ENCODE measurements around the gene FGFBP2.

DNA sequence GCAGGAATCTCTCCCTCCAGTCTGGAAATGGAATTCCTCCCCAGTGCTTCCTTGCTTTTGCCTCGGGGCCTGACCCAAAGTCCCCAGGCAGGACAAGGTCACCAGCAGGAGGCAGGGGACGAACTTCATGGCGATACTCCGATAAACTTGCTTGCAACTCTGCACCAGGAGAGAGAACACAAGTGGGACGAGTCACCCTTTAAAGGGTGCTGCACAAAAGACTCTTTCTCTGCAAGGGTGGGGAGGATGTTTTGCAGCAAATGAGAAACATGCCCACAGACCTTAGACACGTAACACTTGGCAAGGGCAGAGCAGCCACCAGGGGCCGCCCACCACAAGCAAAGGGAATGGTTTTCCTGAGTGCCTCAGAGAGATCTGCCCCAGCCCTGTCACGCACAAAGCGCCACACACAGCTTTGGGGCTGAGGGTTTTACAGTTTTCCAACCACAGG is at the start of gene FGFBP2:
- TF ChIP-seq SP1 (IDR thresholded peaks at IDR 0.05) = no peak
- no peak for TF ChIP-seq FOXA1 (IDR thresholded peaks at IDR 0.05)
- TF ChIP-seq TARDBP (IDR thresholded peaks at IDR 0.05) = no peak
- TF ChIP-seq FOXK2 (IDR thresholded peaks at IDR 0.05) = no peak
- no peak for TF ChIP-seq LEF1 (IDR thresholded peaks at IDR 0.05; ENCODE audit: borderline replicate concordance)
- TF ChIP-seq CTBP1 (IDR thresholded peaks at IDR 0.05; ENCODE audit: borderline replicate concordance) = no peak
- no peak for TF ChIP-seq ELF4 (IDR thresholded peaks at IDR 0.05)
- TF ChIP-seq ZNF384 (IDR thresholded peaks at IDR 0.05) = no peak
